Adipocyte (in vitro differentiated cells): Measurements from ENCODE around the gene NPAS2.

ENCODE experiments used
- DNase-seq: peaks from one replicate; pipeline ENCODE4 v3.0.0-alpha.2; 2015; ENCODE audit warnings: low read depth
- H3K27me3 ChIP-seq: replicated peaks from 2 replicates; pipeline ENCODE4 v1.7.0; 2013; ENCODE audit warnings: mild to moderate bottlenecking, low read length, moderate library complexity; ENCODE audit not compliant: control insufficient read depth, insufficient read depth
- H3K36me3 ChIP-seq: 2 replicates; pipeline ENCODE4 v1.7.0; 2013; ENCODE audit warnings: low read length, mild to moderate bottlenecking, moderate library complexity; ENCODE audit not compliant: control insufficient read depth, insufficient read depth, severe bottlenecking
- H3K4me1 ChIP-seq: 2 replicates; pipeline ENCODE4 v1.7.0; 2013; ENCODE audit warnings: mild to moderate bottlenecking, low read length, moderate library complexity; ENCODE audit not compliant: control insufficient read depth, insufficient read depth
- H3K4me3 ChIP-seq: 2 replicates; pipeline ENCODE4 v1.7.0; 2013; ENCODE audit warnings: mild to moderate bottlenecking, low read length, moderate library complexity
- H3K9ac ChIP-seq: 2 replicates; pipeline ENCODE4 v1.7.0; 2013; ENCODE audit warnings: mild to moderate bottlenecking, low read length, moderate library complexity
- H3K9me3 ChIP-seq: 2 replicates; pipeline ENCODE4 v1.7.0; 2013; ENCODE audit warnings: mild to moderate bottlenecking, low read length, moderate library complexity; ENCODE audit not compliant: control insufficient read depth

Gene NPAS2

DNA sequence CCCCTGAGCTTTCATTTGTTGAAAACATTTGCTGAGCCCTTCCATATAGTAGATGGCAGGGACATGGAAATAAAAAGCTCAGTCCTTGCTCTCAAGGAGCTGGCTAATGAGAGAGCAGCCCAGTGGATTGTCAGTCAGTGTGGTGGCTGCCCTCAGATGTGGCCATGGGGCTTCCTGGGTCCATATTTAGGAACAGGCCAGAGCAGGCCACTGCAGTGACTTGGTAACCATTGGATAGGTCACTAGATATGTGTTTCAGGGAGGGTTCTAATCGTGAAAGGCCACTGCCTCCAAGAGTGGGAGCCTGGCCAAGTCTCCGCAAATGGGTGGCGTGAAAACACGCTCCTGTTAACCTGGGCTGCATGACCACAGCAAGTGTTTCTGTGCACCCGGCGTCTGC is 37.4 kb downstream of the NPAS2 start:
- no peaks in the 10 kb centered on the region for H3K36me3 ChIP-seq
- no peak overlapping the region for H3K4me3 ChIP-seq
- peaks cover 13% of the 10 kb centered on the region for H3K4me1 ChIP-seq
- no peaks in the 10 kb centered on the region for H3K27me3 ChIP-seq
- H3K9ac ChIP-seq = peak overlapping the region; percentile 51
- no peak for DNase-seq
- no peaks in the 10 kb centered on the region for H3K9me3 ChIP-seq

DNA sequence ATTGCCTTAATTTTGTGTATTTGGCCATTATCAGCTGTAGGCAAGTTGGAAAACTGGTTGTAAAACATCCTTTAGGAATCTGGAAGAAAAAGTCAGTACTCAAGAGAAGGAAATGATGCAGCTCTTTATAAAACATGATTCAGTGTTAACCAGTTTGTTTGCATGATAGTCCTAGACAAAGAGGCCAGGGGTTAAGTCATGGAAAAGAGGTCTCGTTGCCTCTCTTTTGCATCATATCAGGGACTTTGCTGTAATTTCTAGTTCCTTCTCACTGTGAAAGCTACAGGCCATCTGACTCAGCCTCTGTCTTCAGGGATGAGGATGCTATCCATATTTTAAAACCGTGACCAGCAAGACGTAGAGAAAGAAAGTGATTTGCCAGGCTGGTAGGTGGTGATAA is 38.0 kb downstream of the NPAS2 start:
- Histone ChIP-seq H3K4me3 (no peak overlapping the region), H3K27me3 (no peaks in the 10 kb centered on the region), H3K36me3 (no peaks in the 10 kb centered on the region), H3K9ac (peak overlapping the region; percentile 54), H3K9me3 (no peaks in the 10 kb centered on the region), H3K4me1 (peaks cover 13% of the 10 kb centered on the region)
- peak; percentile 81 for DNase-seq

DNA sequence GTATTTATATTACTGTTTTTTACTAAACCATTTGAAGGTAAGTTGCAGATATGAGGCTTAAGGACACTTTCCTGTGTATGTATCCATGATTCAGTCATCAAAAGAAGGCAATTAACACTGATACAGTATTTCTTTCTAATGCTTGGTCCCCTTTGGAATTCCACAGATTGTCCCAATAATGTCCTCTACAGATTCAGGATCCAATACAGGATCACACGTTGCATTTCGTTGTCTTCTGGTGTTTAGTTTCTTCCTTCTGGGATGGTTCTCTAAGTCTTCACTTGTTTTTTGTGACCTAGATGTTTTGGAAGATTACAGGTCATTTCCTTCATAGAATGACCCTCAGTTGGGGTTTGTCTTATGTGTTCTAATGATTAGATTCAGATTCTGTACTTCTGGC is 40.0 kb downstream of the NPAS2 start:
- no peak overlapping the region for H3K9ac ChIP-seq
- no peaks in the 10 kb centered on the region for H3K36me3 ChIP-seq
- no peak overlapping the region for H3K4me3 ChIP-seq
- no peak for DNase-seq
- H3K9me3 ChIP-seq = no peaks in the 10 kb centered on the region
- no peaks in the 10 kb centered on the region for H3K27me3 ChIP-seq
- peaks cover 19% of the 10 kb centered on the region for H3K4me1 ChIP-seq

DNA sequence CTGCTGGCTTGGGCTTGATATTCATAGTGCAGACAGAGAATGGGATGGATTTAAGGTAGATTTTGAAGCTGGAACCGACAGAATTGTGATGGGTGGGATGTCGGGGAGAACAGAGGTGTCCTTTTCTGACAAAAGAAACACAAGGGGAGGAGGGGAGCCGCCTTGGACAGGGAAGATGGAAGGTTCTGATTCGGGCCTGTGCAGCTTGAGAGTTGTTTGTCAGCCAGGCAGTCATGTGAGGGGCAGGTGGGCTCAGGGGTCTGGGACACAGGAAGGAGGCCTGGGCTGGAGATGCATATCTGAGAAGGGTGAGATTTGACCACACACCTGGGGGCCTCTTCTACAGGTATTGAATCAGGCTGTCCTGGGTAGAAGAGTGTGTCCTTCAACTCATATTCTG is 41.4 kb downstream of the NPAS2 start:
- Histone ChIP-seq H3K9me3 (no peaks in the 10 kb centered on the region), H3K27me3 (no peaks in the 10 kb centered on the region), H3K4me3 (no peak overlapping the region), H3K4me1 (peaks cover 34% of the 10 kb centered on the region), H3K36me3 (no peaks in the 10 kb centered on the region), H3K9ac (no peak overlapping the region)
- DNase-seq = no peak

DNA sequence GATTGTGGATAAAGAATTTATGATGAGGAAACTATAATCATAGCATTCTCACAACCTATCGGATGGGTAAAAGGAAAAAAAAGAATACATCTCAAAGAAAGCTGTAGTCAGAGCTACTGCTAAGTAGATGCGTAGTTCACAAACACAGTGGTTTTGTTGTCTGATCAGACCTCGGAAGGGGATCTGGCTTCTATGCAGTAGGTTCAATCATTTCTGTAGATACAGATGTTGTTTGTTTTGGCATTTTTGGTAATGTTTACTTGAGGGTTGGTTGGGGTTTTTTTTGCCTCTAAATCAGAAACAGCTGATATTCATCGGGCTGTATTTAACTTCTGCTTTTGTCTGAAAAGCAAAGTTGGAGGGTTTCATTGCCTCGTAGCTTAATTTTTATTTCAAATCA is 42.1 kb downstream of the NPAS2 start:
- H3K4me3 ChIP-seq = no peak overlapping the region
- H3K9ac ChIP-seq = no peak overlapping the region
- H3K4me1 ChIP-seq = peaks cover 41% of the 10 kb centered on the region
- H3K27me3 ChIP-seq = no peaks in the 10 kb centered on the region
- peak; percentile 49 for DNase-seq
- H3K36me3 ChIP-seq = no peaks in the 10 kb centered on the region
- H3K9me3 ChIP-seq = no peaks in the 10 kb centered on the region

DNA sequence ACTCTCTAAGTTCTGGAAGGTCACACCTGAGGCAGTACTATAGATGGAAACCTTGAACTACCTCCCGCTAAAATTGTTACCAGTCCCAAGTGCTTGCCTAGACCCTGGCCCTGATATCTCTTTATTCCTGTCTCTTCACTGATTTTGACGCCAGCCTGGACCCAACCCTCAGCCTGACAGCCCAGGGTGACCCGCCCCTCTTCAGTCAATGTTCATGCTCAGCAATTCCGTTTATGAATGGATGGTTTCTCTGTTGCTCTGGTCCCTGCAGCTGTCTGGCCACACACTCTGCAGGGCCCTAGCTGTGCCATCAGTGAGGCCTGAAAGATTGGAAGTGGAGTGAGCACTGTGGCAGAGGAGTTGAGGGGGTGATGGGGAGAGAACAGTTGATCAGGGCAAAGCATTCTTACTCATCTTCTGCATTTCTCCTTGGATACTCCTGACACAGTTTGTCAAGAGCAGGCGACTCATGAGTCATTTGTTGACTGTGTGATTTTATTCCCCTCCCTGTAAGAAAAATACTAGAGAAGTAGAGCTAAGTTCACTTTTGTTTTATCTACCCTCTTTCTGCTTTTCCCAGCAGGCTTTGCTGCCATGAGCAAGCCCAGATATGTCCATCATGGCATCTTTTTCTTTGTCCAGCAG is 46.0 kb downstream of the NPAS2 start:
- H3K4me1 ChIP-seq = peaks cover 28% of the 10 kb centered on the region
- peaks cover 7% of the 10 kb centered on the region for H3K9me3 ChIP-seq
- peak overlapping the region; percentile 22 for H3K9ac ChIP-seq
- H3K4me3 ChIP-seq = peak overlapping the region; percentile 33
- no peaks in the 10 kb centered on the region for H3K27me3 ChIP-seq
- no peaks in the 10 kb centered on the region for H3K36me3 ChIP-seq
- peak; percentile 57 for DNase-seq

DNA sequence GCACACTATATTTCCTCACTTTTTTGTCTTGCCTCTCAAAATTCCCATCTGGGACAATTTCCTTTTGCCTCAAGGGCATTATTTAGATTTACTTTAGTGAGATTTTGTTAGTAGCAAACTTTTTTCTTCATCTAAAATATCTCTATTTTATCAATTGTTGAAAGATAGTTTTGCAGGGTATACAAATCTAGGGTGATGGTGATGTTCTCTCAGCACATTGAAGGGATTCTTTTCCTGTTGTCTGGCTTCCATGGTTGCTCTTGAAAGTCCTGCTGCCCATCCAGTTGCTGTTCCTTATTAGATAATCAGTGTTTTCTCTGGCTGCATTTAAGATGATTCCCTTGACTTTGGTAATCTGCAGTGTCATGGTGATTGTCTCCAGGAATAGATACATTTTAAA is 48.1 kb downstream of the NPAS2 start:
- peaks cover 7% of the 10 kb centered on the region for H3K9me3 ChIP-seq
- no peaks in the 10 kb centered on the region for H3K36me3 ChIP-seq
- peaks cover 28% of the 10 kb centered on the region for H3K4me1 ChIP-seq
- H3K27me3 ChIP-seq = no peaks in the 10 kb centered on the region
- H3K9ac ChIP-seq = no peak overlapping the region
- no peak for DNase-seq
- H3K4me3 ChIP-seq = no peak overlapping the region

DNA sequence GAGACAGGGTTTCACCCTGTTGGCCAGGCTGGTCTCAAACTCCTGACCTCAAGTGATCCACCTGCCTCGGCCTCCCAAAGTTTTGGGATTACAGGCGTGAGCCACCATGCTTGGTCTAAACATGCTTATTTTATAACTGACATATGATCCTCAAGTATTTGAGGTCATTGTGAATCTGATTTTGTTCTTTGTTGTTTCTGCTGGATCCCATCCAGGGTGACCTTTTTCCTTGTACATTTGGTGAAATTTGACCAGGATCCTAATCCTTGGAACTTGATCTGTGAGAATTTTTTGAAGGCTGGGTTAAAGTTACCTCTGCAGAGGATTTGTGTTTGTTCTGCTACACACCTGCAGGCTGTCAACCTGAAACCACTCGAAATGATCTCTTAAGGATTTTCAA is 49.2 kb downstream of the NPAS2 start:
- DNase-seq = no peak
- peaks cover 7% of the 10 kb centered on the region for H3K9me3 ChIP-seq
- no peaks in the 10 kb centered on the region for H3K36me3 ChIP-seq
- peaks cover 28% of the 10 kb centered on the region for H3K4me1 ChIP-seq
- H3K9ac ChIP-seq = no peak overlapping the region
- no peaks in the 10 kb centered on the region for H3K27me3 ChIP-seq
- no peak overlapping the region for H3K4me3 ChIP-seq

DNA sequence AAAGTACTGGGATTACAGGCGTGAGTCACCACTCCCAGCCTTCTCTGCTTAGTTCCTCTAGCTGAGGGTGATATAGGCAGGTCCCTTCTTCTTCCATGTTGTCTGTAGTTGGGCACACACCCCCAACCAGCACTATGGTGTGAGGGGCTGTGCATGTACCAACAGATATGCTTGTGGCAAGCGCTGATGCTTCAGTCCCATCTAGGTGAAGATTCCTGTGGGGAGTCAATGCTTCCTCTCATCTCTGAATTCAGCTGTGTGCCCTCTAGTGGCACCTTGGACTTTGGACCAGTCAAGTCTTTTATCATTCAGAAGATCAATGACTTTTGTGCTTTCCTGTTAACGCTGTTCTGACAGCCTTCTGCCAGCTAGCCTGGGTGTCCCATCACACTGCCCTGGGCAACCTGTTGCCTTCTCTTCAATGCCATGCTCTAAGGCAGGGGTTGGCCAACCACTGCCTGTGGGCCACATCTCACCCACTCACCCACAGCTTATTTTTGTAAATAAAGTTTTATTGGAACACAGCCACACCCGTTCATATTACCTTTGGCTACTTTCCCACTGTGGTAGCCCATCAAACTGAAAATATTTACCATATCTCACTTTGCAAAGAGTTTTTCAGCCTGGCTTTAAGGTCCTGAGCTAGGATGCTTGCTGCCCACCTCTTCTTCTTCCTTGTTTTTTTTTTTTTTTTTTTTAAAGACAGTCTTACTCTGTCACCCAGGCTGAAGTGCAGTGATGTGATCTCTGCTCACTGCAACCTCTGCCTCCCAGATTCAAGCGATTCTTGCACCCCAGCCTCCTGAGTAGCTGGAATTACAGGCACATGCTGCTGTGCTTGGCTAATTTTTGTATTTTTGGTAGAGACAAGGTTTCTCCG is 51.0 kb downstream of the NPAS2 start:
- no peak for DNase-seq
- Histone ChIP-seq H3K4me1 (peaks cover 12% of the 10 kb centered on the region), H3K9me3 (peaks cover 7% of the 10 kb centered on the region), H3K27me3 (no peaks in the 10 kb centered on the region), H3K4me3 (no peak overlapping the region), H3K36me3 (no peaks in the 10 kb centered on the region), H3K9ac (no peak overlapping the region)

DNA sequence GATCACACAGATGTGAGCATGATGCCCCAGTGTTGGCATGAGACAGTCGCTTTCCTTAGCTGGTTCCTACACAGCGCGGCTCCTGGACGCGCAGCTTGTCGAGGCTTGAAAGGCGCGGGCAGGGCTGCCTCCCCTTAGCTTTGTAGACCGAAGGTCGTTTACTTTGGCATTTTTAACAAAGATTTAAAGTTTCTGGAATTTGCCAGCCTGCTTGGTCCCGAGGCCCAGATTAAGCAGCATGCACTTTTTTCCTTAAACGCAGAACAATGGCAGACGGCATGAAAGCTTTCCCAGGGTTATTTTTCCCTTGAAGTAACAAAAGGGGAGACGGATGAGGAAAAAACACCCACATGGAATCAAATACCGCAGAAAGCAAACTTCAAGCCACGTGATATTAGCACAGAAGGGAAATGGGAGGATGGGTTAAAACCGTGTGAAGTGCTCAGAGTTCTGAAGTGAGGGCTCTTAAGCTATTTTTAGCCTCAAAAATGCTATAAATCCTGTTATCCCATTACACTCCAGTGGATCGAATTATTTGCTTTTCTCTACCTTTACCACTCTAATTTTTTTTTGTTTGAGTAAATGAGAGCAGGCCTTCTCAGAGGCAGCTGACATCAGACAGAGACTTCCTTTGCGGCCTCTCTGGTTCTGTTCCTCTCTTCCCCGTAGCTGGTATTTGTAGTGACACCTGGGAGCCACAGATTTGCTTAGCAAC is 55.7 kb downstream of the NPAS2 start:
- DNase-seq = no peak
- H3K27me3 ChIP-seq = no peaks in the 10 kb centered on the region
- H3K4me1 ChIP-seq = peaks cover 14% of the 10 kb centered on the region
- H3K9ac ChIP-seq = no peak overlapping the region
- no peaks in the 10 kb centered on the region for H3K9me3 ChIP-seq
- no peak overlapping the region for H3K4me3 ChIP-seq
- no peaks in the 10 kb centered on the region for H3K36me3 ChIP-seq

DNA sequence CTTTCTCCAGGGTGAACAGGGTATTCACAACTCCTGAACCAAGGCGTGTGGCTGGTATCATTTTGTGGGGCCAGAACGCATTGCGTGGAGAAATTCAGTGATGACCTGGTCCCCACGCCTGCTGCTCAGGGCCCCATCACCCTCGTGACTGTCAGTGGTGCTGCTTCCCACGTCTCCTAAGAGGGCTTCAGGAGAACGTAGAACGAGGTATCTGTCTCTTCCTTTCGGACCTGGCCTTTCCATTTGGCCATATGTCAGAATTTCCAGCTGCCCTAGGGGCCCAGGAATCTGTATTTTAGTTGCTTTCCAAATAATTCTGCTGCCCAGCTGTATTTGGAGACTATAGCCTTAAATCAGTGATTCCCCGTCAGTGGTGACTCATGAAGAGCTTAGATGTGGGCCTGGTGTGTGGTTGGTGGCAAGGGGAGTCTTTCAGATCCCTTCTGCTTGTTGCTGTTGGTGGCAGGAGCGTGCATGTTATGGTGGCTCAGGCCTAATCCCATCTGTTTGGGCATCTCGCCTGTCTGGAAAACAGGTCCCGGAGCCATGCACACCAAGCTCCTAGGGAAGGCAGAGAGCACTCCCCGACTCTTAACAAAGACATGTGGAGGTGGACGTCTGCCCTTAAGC is 56.4 kb downstream of the NPAS2 start:
- Histone ChIP-seq H3K36me3 (no peaks in the 10 kb centered on the region), H3K4me3 (no peak overlapping the region)
- DNase-seq = no peak

More for the DNA sequence above, 56.4 kb downstream of the NPAS2 start:
- no peaks in the 10 kb centered on the region for H3K9me3 ChIP-seq
- H3K9ac ChIP-seq = no peak overlapping the region
- peaks cover 14% of the 10 kb centered on the region for H3K4me1 ChIP-seq
- H3K27me3 ChIP-seq = no peaks in the 10 kb centered on the region
